VCaP (cell line): ENCODE measurements around the gene TRDN.

Source experiments
- H3K27ac ChIP-seq: fragments of 450-650 bp; 2 replicates; pipeline ENCODE4 v1.5.1; 2017
- TF ChIP-seq, protein P1 (sequence below): fragments of 450-650 bp; conservative IDR thresholded peaks from 2 replicates; pipeline ENCODE4 v1.5.1; 2017; ENCODE audit warnings: mild to moderate bottlenecking, moderate library complexity

Gene TRDN

DNA sequence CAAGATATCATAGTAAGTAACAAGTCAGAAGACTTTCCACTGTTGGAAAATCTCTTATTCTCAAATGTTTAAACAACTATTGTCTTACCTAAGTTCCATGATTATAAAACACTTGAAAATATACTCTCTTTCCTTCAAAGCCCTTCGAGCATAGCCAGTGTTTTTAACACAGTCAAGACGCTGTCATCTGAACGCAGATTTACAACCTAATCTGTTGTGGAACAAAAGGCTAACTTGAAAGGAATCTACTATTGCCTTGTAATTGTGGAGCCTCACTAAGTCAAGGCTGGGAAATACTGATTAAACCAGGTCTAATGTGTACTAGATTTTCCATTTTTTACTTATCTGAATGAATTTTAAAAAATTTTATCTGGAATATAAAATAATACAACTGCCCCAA is 205.8 kb downstream of the TRDN start:
- no peak overlapping the region for H3K27ac ChIP-seq
- TF ChIP-seq, protein P1, sequence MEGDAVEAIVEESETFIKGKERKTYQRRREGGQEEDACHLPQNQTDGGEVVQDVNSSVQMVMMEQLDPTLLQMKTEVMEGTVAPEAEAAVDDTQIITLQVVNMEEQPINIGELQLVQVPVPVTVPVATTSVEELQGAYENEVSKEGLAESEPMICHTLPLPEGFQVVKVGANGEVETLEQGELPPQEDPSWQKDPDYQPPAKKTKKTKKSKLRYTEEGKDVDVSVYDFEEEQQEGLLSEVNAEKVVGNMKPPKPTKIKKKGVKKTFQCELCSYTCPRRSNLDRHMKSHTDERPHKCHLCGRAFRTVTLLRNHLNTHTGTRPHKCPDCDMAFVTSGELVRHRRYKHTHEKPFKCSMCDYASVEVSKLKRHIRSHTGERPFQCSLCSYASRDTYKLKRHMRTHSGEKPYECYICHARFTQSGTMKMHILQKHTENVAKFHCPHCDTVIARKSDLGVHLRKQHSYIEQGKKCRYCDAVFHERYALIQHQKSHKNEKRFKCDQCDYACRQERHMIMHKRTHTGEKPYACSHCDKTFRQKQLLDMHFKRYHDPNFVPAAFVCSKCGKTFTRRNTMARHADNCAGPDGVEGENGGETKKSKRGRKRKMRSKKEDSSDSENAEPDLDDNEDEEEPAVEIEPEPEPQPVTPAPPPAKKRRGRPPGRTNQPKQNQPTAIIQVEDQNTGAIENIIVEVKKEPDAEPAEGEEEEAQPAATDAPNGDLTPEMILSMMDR = no peak

DNA sequence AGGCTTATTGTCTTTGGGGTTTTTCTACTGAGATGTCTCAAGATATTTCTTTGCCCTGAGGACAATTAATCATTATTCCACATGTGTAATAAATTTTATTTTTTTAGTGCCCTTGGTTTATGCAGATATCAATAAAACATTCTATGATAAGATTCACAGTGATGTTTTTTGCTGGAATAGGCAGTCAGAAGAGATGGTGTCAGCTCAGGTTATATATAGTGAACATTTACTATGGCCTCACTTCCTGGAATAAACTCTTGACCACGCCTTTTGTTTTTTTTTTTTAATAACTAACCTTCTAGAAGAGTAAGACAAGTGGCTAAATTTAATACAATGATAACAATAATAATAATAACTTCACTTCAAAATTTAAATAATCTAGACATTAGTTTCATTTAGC is 209.7 kb downstream of the TRDN start:
- no peak overlapping the region for H3K27ac ChIP-seq
- TF ChIP-seq, protein P1 = no peak

DNA sequence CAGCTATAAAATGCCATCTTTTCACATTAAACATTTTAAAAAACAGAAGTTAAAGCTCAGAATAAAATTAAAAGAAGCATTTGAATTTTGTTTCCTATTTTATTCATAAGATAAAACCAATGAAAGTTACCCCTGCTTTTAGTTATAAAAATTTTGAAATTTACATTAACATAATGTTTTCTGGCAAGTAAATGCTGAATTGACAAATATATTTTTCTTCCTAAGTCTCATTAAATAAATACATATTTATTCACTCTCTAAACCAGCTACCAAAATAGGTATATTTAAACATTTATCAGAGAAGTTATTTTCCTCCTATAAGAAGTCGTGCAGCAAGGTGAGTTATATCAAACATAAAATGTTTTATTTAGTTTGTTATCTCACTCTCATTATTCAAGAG is 213.6 kb downstream of the TRDN start:
- no peak overlapping the region for H3K27ac ChIP-seq
- TF ChIP-seq, protein P1 = no peak

DNA sequence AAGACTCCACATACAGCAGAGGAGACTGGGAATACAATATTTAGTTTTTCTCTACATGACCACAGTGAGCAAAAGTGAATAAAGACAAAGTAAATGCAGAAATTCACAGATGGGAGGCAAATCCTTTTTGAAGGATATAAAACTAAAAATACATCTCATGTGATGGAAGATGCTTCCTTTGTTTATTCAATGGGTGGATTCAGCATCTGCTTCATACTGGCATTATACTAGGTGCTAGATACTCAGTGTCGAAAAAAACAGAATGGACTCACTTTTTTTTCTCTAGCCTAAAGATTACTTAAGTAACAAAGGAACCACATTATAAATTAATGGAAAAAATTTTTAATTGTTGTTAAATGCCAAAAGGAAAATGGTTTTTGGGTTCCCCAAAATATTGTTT is 216.2 kb downstream of the TRDN start:
- TF ChIP-seq, protein P1 = no peak
- H3K27ac ChIP-seq = no peak overlapping the region

DNA sequence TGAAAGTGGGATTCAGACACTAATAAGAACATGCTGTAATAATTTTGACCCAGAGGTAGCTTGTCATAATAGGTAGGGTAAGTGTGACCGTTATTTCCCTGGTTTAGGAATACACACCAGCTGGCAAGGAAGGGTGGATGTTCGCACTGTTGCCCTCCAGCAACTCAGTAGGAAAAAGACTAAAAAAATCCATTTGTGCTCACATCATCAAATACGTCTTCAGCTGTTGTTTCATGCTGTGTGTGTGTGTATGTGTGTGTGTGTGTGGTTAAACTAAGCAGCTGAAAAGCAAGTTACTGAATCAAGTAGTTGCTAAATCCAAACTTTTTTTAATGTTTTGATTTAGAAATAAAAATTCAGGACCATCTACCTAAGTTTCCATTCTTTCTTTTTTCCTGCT is 218.7 kb downstream of the TRDN start:
- TF ChIP-seq, protein P1 = no peak
- H3K27ac ChIP-seq = no peak overlapping the region

DNA sequence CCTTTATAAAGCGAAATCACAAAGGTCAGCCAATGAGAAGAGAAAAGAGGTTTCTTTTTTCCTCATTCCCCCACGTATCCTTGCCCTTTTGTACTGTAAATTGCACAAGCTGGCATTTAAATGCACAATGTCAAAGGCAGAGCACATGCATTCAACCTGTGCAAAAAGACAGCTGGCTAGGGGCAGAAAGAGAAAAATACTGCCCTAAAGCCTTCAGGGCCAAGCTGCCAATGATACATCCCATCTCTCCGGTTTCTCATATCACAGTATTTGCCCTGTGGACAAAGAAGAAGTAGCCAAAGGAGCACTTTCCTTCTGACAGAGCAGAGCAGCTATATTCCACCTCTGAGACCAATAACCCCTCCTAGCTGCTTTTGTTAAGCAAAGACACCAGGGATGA is 219.2 kb downstream of the TRDN start:
- no peak overlapping the region for H3K27ac ChIP-seq
- TF ChIP-seq, protein P1 = no peak

- H3K27ac ChIP-seq = no peak overlapping the region
- TF ChIP-seq, protein P1 = peak; percentile 78
Observed at GRCh38 chr6:123415844-123416468, 220.8 kb downstream of the TRDN start.

GRCh38 chr6:123404975-123405374 is 231.8 kb downstream of the TRDN start:
- TF ChIP-seq, protein P1 = no peak
- H3K27ac ChIP-seq = no peak overlapping the region
